IPS-15b (cell line): ENCODE data around the gene ARHGEF28.

ENCODE experiments used
- H3K27me3 ChIP-seq: one replicate; pipeline ENCODE4 v1.6.1; 2013; ENCODE audit warnings: low read length; ENCODE audit not compliant: control insufficient read depth, insufficient read depth
- H3K36me3 ChIP-seq: one replicate; pipeline ENCODE4 v1.6.1; 2013; ENCODE audit warnings: low read length; ENCODE audit not compliant: control insufficient read depth, insufficient read depth
- H3K4me1 ChIP-seq: one replicate; pipeline ENCODE4 v1.6.1; 2013; ENCODE audit warnings: mild to moderate bottlenecking, low read length; ENCODE audit not compliant: control insufficient read depth, insufficient read depth
- H3K4me3 ChIP-seq: one replicate; pipeline ENCODE4 v1.5.1; 2013; ENCODE audit warnings: low read depth, low read length
- H3K9ac ChIP-seq: one replicate; pipeline ENCODE4 v1.6.1; 2013; ENCODE audit warnings: low read depth, mild to moderate bottlenecking, low read length
- H3K9me3 ChIP-seq: one replicate; pipeline ENCODE4 v1.6.1; 2013; ENCODE audit warnings: mild to moderate bottlenecking, low read length; ENCODE audit not compliant: control insufficient read depth, insufficient read depth

ARHGEF28 gene

GRCh38 chr5:73796164-73797131 lies 170.5 kb downstream of the ARHGEF28 start:
- Histone ChIP-seq H3K9ac (no peak overlapping the region), H3K4me3 (no peak overlapping the region), H3K27me3 (no peaks in the 10 kb centered on the region), H3K4me1 (peaks cover 5% of the 10 kb centered on the region), H3K9me3 (no peaks in the 10 kb centered on the region), H3K36me3 (no peaks in the 10 kb centered on the region)

- Histone ChIP-seq H3K36me3 (no peaks in the 10 kb centered on the region), H3K27me3 (no peaks in the 10 kb centered on the region), H3K4me3 (no peak overlapping the region), H3K9me3 (no peaks in the 10 kb centered on the region), H3K4me1 (peaks cover 5% of the 10 kb centered on the region), H3K9ac (no peak overlapping the region)
These were observed 171.1 kb downstream of the ARHGEF28 start for GRCh38 chr5:73797132-73797510.

GRCh38 chr5:73799401-73799972 lies 173.5 kb downstream of the ARHGEF28 start:
- H3K9ac ChIP-seq, result no peak overlapping the region
- H3K4me1 ChIP-seq, result no peaks in the 10 kb centered on the region
- no peaks in the 10 kb centered on the region for H3K27me3 ChIP-seq
- no peaks in the 10 kb centered on the region for H3K9me3 ChIP-seq
- no peak overlapping the region for H3K4me3 ChIP-seq
- no peaks in the 10 kb centered on the region for H3K36me3 ChIP-seq

- no peaks in the 10 kb centered on the region for H3K27me3 ChIP-seq
- no peak overlapping the region for H3K9ac ChIP-seq
- no peak overlapping the region for H3K4me3 ChIP-seq
- no peaks in the 10 kb centered on the region for H3K9me3 ChIP-seq
- H3K36me3 ChIP-seq, result no peaks in the 10 kb centered on the region
- H3K4me1 ChIP-seq, result no peaks in the 10 kb centered on the region
These were observed 175.7 kb downstream of the ARHGEF28 start for GRCh38 chr5:73801686-73802085.

- Histone ChIP-seq H3K27me3 (no peaks in the 10 kb centered on the region), H3K4me1 (no peaks in the 10 kb centered on the region), H3K9me3 (no peaks in the 10 kb centered on the region), H3K36me3 (no peaks in the 10 kb centered on the region), H3K4me3 (no peak overlapping the region), H3K9ac (no peak overlapping the region)
These were observed 179.5 kb downstream of the ARHGEF28 start for GRCh38 chr5:73805449-73805848.

- H3K4me3 ChIP-seq, result no peak overlapping the region
- H3K9ac ChIP-seq, result no peak overlapping the region
- H3K4me1 ChIP-seq, result no peaks in the 10 kb centered on the region
- H3K9me3 ChIP-seq, result no peaks in the 10 kb centered on the region
- no peaks in the 10 kb centered on the region for H3K36me3 ChIP-seq
- H3K27me3 ChIP-seq, result no peaks in the 10 kb centered on the region
These were observed 182.9 kb downstream of the ARHGEF28 start for GRCh38 chr5:73808911-73809310.

- Histone ChIP-seq H3K9me3 (no peaks in the 10 kb centered on the region), H3K4me1 (peaks cover 4% of the 10 kb centered on the region), H3K36me3 (no peaks in the 10 kb centered on the region), H3K27me3 (no peaks in the 10 kb centered on the region), H3K4me3 (no peak overlapping the region), H3K9ac (no peak overlapping the region)
These were observed 184.4 kb downstream of the ARHGEF28 start for GRCh38 chr5:73810429-73810828.

- Histone ChIP-seq H3K36me3 (no peaks in the 10 kb centered on the region), H3K9ac (no peak overlapping the region)
These were observed 186.5 kb downstream of the ARHGEF28 start for GRCh38 chr5:73812457-73812856.

GRCh38 chr5:73812962-73813588 lies 187.1 kb downstream of the ARHGEF28 start:
- H3K9ac ChIP-seq, result no peak overlapping the region
- H3K9me3 ChIP-seq, result no peaks in the 10 kb centered on the region
- no peak overlapping the region for H3K4me3 ChIP-seq
- no peaks in the 10 kb centered on the region for H3K36me3 ChIP-seq
- peaks cover 4% of the 10 kb centered on the region for H3K4me1 ChIP-seq
- H3K27me3 ChIP-seq, result no peaks in the 10 kb centered on the region

More at GRCh38 chr5:73812457-73812856, 186.5 kb downstream of the ARHGEF28 start:
- Histone ChIP-seq H3K27me3 (no peaks in the 10 kb centered on the region), H3K4me3 (no peak overlapping the region), H3K4me1 (peaks cover 4% of the 10 kb centered on the region), H3K9me3 (no peaks in the 10 kb centered on the region)

- H3K27me3 ChIP-seq, result no peaks in the 10 kb centered on the region
- no peak overlapping the region for H3K4me3 ChIP-seq
- H3K9me3 ChIP-seq, result no peaks in the 10 kb centered on the region
- no peak overlapping the region for H3K9ac ChIP-seq
- H3K36me3 ChIP-seq, result no peaks in the 10 kb centered on the region
- peaks cover 4% of the 10 kb centered on the region for H3K4me1 ChIP-seq
These were observed 188.3 kb downstream of the ARHGEF28 start for GRCh38 chr5:73814233-73814846.

GRCh38 chr5:73815631-73816030 lies 189.6 kb downstream of the ARHGEF28 start:
- Histone ChIP-seq H3K9ac (no peak overlapping the region), H3K4me1 (peaks cover 4% of the 10 kb centered on the region), H3K36me3 (no peaks in the 10 kb centered on the region), H3K27me3 (no peaks in the 10 kb centered on the region), H3K4me3 (no peak overlapping the region), H3K9me3 (no peaks in the 10 kb centered on the region)
